Transverse colon (tissue), 3 donors: Measurements from ENCODE around the gene SKOR2.

Experiments
- EP300 ChIP-seq: sonication (generic); formaldehyde crosslinking; IDR thresholded peaks from one replicate; pipeline ENCODE4 v1.6.1; 2017; ENCODE audit warnings: antibody characterized with exemption, low read depth
- TF ChIP-seq, protein P1 (sequence below), 5 experiments: fragments of 200-600 bp in 3 of 5; fragments of 450-650 bp in 2 of 5; sonication (generic) in 3 of 5; IDR thresholded peaks; 1 replicate in 2 of 5; 2 replicates in 3 of 5; pipeline ENCODE4 v1.5.1; 2016 to 2017; ENCODE audit warnings: antibody characterized with exemption in 5 of 5, inconsistent platforms in 3 of 5, mild to moderate bottlenecking in 2 of 5, moderate library complexity in 1 of 5

GRCh38 chr18:47284721-47285395 is 33.4 kb upstream of the SKOR2 start:
- TF ChIP-seq, protein P1, sequence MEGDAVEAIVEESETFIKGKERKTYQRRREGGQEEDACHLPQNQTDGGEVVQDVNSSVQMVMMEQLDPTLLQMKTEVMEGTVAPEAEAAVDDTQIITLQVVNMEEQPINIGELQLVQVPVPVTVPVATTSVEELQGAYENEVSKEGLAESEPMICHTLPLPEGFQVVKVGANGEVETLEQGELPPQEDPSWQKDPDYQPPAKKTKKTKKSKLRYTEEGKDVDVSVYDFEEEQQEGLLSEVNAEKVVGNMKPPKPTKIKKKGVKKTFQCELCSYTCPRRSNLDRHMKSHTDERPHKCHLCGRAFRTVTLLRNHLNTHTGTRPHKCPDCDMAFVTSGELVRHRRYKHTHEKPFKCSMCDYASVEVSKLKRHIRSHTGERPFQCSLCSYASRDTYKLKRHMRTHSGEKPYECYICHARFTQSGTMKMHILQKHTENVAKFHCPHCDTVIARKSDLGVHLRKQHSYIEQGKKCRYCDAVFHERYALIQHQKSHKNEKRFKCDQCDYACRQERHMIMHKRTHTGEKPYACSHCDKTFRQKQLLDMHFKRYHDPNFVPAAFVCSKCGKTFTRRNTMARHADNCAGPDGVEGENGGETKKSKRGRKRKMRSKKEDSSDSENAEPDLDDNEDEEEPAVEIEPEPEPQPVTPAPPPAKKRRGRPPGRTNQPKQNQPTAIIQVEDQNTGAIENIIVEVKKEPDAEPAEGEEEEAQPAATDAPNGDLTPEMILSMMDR (IDR thresholded peaks at IDR 0.05) = no peak
- no peak for TF ChIP-seq EP300
